Measurements from ENCODE around the gene SZRD1. TPM values are rescaled to one million over a fixed set of nuclear protein-coding genes. Genes with fewer than 3 reads are reported as not detected.

The SZRD1 gene
- total and polyA plus RNA-seq, 9 of the 15 experiments (the other 6 are each of a cell fraction or from before 2014, with no cell fraction given), result 3.9 to 149 (median 82.5) TPM

DNA sequence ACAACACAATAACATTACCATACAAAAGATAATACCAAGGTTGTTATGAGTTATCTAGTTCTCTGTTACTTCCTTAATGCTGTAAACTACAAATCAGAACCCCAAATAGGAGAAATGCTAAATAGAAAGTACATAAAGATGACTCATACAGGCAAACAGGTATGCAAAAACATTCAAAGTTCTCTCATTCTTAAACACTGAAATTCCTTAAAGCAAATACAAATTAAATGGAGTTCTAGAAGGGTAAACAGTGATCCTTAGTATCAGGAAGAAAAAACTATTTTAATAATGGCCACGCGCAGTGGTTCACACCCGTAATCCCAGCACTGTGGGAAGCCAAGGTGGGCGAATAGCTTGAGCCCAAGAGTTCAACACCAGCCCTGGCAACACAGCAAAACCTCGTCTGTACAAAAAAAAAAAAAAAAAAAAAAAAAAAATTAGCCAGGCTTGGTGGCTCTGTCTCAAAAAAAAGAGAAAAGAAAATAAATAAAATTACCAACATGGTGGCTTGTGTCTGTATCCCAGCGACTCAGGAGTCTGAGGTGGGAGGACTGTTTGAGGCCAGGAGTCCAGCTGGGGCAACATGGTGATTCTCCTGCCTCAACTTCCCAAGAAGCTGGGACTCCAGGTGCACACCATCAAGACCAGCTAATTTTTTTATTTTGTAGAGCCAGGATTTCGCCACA, 32.2 kb upstream of the SZRD1 start:
- in situ Hi-C loops (cut with MboI) (no loop called here), intact Hi-C loops (cut with micrococcal nuclease) (no loop called here)
- Histone ChIP-seq H3K9me3 (replicated peaks; ENCODE audit: control insufficient read depth, insufficient read depth, low read depth, low read length) (no peaks in the 10 kb centered on the region), H3K9me1 (ENCODE audit: control insufficient read depth, insufficient read depth, low read length) (no peaks in the 10 kb centered on the region), H3K27me3 (ENCODE audit: control insufficient read depth in 2 of 2, insufficient read depth in 2 of 2, low read length in 2 of 2) (no peaks in the 10 kb centered on the region), H3K36me3 (ENCODE audit: control insufficient read depth, insufficient read depth, low read length) (peaks cover 3% of the 10 kb centered on the region; the same call in 1 of the 3 replicates), H2AFZ (ENCODE audit: low read depth, low read length) (no peak overlapping the region), H3K27ac (ENCODE audit: extremely low read depth, low read depth, low read length) (peak overlapping the region; percentile 7; the same call in 1 of the 3 replicates), H3K79me2 (ENCODE audit: control insufficient read depth, insufficient read depth, low read length) (peaks cover 66% of the 10 kb centered on the region), H3K4me3 (no peak overlapping the region), H3K4me1 (replicated peaks in 1 of 2; ENCODE audit: control insufficient read depth in 2 of 2, insufficient read depth in 2 of 2, low read length in 2 of 2) (peaks cover 0 to 4% of the 10 kb centered on the region in 2 experiments; a peak in 2 of 5 replicates), H3K4me2 (ENCODE audit: insufficient read depth, low read length) (no peak overlapping the region), H4K20me1 (replicated peaks; ENCODE audit: control insufficient read depth, insufficient read depth, low read length) (no peaks in the 10 kb centered on the region; the same call in 1 of the 2 replicates), H3K9ac (ENCODE audit: insufficient read depth in 1 of 2, low read depth in 2 of 2, low read length in 2 of 2) (no peak overlapping the region)
- DNase-seq (ENCODE audit: extremely low read depth in 1 of 4, low spot score in 3 of 4) (no peak), FAIRE-seq (peak; percentile 29), ATAC-seq (no peak)
- ChIA-PET POLR2A (interaction anchor here (0.8 to 1.3 kb wide), 5 partner anchors 10 to 29 kb away, joined by 3 to 6 read pairs (median 4); partner anchors contain the start of gene FBXO42), CTCF (ENCODE audit: low intra/inter-chr PET ratio) (no interaction called here)
- 89% methylated on average over 6 of the region's 7 CpGs for WGBS (ENCODE audit: insufficient coverage, low coverage, missing lambda C conversion rate)
- BruUV-seq (replicated peaks), result no TSS peak
- TF ChIP-seq ZNF384 (IDR thresholded peaks at IDR 0.05; ENCODE audit: low read depth, low read length), result 0 out of 2 replicates have a peak, but pooled peaks have one; percentile 41
- no peak for TF ChIP-seq DNMT1 (IDR thresholded peaks at IDR 0.05)
- TF ChIP-seq, protein P1, sequence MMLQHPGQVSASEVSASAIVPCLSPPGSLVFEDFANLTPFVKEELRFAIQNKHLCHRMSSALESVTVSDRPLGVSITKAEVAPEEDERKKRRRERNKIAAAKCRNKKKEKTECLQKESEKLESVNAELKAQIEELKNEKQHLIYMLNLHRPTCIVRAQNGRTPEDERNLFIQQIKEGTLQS (IDR thresholded peaks at IDR 0.05), result peak; percentile 59
- TF ChIP-seq, protein P1 (CRISPR knock-in tag; conservative IDR thresholded peaks at IDR 0.05), result no peak
- TF ChIP-seq ZNF778 (CRISPR knock-in tag; IDR thresholded peaks at IDR 0.05), result no peak
- no peak for TF ChIP-seq HMGN3 (IDR thresholded peaks at IDR 0.05; ENCODE audit: borderline replicate concordance, extremely low read depth, insufficient read length, low read depth, low read length)
- peak; percentile 3; the same call in 1 of the 2 replicates for TF ChIP-seq JUND (IDR thresholded peaks at IDR 0.05; ENCODE audit: borderline replicate concordance, low read depth, low read length)
- no peak for TF ChIP-seq JUND (tag; IDR thresholded peaks at IDR 0.05; ENCODE audit: borderline replicate concordance, low read depth, low read length)
- TF ChIP-seq, protein P2, sequence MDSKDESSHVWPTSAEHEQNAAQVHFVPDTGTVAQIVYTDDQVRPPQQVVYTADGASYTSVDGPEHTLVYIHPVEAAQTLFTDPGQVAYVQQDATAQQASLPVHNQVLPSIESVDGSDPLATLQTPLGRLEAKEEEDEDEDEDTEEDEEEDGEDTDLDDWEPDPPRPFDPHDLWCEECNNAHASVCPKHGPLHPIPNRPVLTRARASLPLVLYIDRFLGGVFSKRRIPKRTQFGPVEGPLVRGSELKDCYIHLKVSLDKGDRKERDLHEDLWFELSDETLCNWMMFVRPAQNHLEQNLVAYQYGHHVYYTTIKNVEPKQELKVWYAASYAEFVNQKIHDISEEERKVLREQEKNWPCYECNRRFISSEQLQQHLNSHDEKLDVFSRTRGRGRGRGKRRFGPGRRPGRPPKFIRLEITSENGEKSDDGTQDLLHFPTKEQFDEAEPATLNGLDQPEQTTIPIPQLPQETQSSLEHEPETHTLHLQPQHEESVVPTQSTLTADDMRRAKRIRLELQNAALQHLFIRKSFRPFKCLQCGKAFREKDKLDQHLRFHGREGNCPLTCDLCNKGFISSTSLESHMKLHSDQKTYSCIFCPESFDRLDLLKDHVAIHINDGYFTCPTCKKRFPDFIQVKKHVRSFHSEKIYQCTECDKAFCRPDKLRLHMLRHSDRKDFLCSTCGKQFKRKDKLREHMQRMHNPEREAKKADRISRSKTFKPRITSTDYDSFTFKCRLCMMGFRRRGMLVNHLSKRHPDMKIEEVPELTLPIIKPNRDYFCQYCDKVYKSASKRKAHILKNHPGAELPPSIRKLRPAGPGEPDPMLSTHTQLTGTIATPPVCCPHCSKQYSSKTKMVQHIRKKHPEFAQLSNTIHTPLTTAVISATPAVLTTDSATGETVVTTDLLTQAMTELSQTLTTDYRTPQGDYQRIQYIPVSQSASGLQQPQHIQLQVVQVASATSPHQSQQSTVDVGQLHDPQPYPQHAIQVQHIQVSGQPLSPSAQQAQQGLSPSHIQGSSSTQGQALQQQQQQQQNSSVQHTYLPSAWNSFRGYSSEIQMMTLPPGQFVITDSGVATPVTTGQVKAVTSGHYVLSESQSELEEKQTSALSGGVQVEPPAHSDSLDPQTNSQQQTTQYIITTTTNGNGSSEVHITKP (IDR thresholded peaks at IDR 0.05; ENCODE audit: partially characterized antibody), result no peak
